Ectodermal cell (in vitro differentiated cells): ENCODE measurements around the gene SSX4B.
"Not testable (repeated sequence)": the region's sequence is repeated elsewhere in the genome, so short reads cannot be mapped to it uniquely, and the experiment has no call there.

ENCODE experiments used
- H3K27ac ChIP-seq: 2 replicates; pipeline ENCODE4 v1.7.0; 2013; ENCODE audit warnings: mild to moderate bottlenecking, low read depth, low read length; ENCODE audit not compliant: insufficient read depth, poor library complexity, severe bottlenecking
- H3K27me3 ChIP-seq: 2 replicates; pipeline ENCODE4 v1.7.0; 2013; ENCODE audit warnings: mild to moderate bottlenecking, low read length; ENCODE audit not compliant: insufficient read depth, control insufficient read depth, poor library complexity, severe bottlenecking
- H3K36me3 ChIP-seq: one replicate; pipeline ENCODE4 v1.7.0; 2013; ENCODE audit warnings: low read length; ENCODE audit not compliant: control insufficient read depth, insufficient read depth
- H3K4me1 ChIP-seq: one replicate; pipeline ENCODE4 v1.7.0; 2013; ENCODE audit warnings: low read length; ENCODE audit not compliant: control insufficient read depth, insufficient read depth
- H3K4me3 ChIP-seq: 2 replicates; pipeline ENCODE4 v1.7.0; 2013; ENCODE audit warnings: low read depth, low read length, control low read depth; ENCODE audit not compliant: insufficient read depth
- H3K9me3 ChIP-seq: 2 replicates; pipeline ENCODE4 v1.7.0; 2013; ENCODE audit warnings: mild to moderate bottlenecking, low read length, moderate library complexity; ENCODE audit not compliant: control insufficient read depth
- WGBS, 2 experiments: methylation state at CpG; one replicate each; pipeline ENCODE4 v1.1.7; 2013; ENCODE audit warnings: missing lambda C conversion rate in 2 of 2; 5-methylcytosine and 5-hydroxymethylcytosine counted together

Gene SSX4B

DNA sequence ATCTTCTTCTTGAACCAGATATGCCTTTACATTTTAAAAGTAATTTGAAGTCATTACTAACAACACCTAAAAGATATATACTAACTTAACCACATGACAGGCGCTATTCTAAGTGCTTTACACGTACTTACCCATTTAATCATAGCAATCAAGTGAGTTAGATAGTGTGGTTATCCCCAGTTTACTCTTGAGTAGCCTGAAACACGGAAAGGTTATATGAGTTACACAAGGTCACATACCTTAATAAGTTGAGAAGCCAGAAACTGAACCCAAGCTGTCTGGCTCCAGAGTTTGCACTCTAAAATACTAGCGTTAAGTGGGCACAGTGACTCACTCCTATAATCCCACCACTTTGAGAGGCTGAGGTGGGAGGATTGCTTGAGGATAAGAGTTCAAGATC is 18.4 kb upstream of the SSX4B start:
- WGBS, 2 experiments, result 83 to 95% methylated on average over 1 to 3 of the region's 4 CpGs
- not testable (repeated sequence) for H3K27me3 ChIP-seq, H3K4me1 ChIP-seq, H3K36me3 ChIP-seq, H3K27ac ChIP-seq, H3K9me3 ChIP-seq, H3K4me3 ChIP-seq

GRCh38 chrX:48429606-48430005 is 17.8 kb upstream of the SSX4B start:
- WGBS, 2 experiments, result 71 to 81% methylated on average over 5 of the region's 5 CpGs

GRCh38 chrX:48427027-48427716 is 15.4 kb upstream of the SSX4B start:
- H3K4me1 ChIP-seq, H3K27ac ChIP-seq, H3K4me3 ChIP-seq, H3K9me3 ChIP-seq, H3K27me3 ChIP-seq, H3K36me3 ChIP-seq: not testable (repeated sequence)
- WGBS, 2 experiments, result no CpG with 5 or more reads among the region's 12 CpGs

More at GRCh38 chrX:48429606-48430005, 17.8 kb upstream of the SSX4B start:
- H3K9me3 ChIP-seq, H3K4me3 ChIP-seq, H3K36me3 ChIP-seq, H3K4me1 ChIP-seq, H3K27ac ChIP-seq, H3K27me3 ChIP-seq: not testable (repeated sequence)

DNA sequence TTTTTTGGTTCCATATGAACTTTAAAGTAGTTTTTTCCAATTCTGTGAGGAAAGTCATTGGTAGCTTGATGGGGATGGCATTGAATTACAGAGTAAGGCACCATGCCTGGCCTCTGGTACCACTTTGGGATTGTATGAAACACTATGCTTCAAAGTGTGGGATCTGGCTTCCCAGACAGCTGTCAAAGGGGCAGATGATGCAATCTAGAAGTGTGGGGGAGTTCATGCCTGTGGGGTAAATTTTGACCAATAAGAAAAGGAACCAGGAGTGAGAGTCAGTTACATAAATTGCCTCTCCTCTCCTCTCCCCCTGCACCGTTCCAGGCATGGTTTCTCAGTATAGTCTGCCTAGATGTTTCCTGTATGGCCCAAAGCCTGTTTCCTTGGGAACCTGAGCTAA is 13.9 kb downstream of the SSX4B start:
- 83 to 86% methylated on average over 1 of the region's 1 CpG for WGBS, 2 experiments
- H3K9me3 ChIP-seq, H3K36me3 ChIP-seq, H3K4me3 ChIP-seq, H3K27me3 ChIP-seq, H3K4me1 ChIP-seq, H3K27ac ChIP-seq: not testable (repeated sequence)

GRCh38 chrX:48396931-48397330 is 14.8 kb downstream of the SSX4B start:
- not testable (repeated sequence) for H3K27ac ChIP-seq, H3K27me3 ChIP-seq, H3K36me3 ChIP-seq, H3K4me1 ChIP-seq, H3K9me3 ChIP-seq, H3K4me3 ChIP-seq
- 100% methylated on average over 1 of the region's 2 CpGs for WGBS, 2 experiments

GRCh38 chrX:48383239-48383638 is 28.5 kb downstream of the SSX4B start, which contains the start of gene SSX4:
TSS of gene SSX4 (plus strand) at chrX:48383539. CDS start at chrX:48384054, 515 bp downstream.
- WGBS, 2 experiments, result no CpG with 5 or more reads among the region's 16 CpGs
- H3K4me3 ChIP-seq, H3K4me1 ChIP-seq, H3K9me3 ChIP-seq, H3K27ac ChIP-seq, H3K36me3 ChIP-seq, H3K27me3 ChIP-seq: not testable (repeated sequence)

GRCh38 chrX:48370408-48370807 is 41.4 kb downstream of the SSX4B start:
- WGBS, 2 experiments, result no CpG with 5 or more reads among the region's 8 CpGs
- not testable (repeated sequence) for H3K4me3 ChIP-seq

GRCh38 chrX:48367717-48368408 is 43.9 kb downstream of the SSX4B start:
- no CpG with 5 or more reads among the region's 12 CpGs for WGBS, 2 experiments
- not testable (repeated sequence) for H3K27ac ChIP-seq, H3K9me3 ChIP-seq, H3K36me3 ChIP-seq, H3K4me1 ChIP-seq, H3K27me3 ChIP-seq, H3K4me3 ChIP-seq

More at GRCh38 chrX:48370408-48370807, 41.4 kb downstream of the SSX4B start:
- not testable (repeated sequence) for H3K9me3 ChIP-seq, H3K27me3 ChIP-seq, H3K27ac ChIP-seq, H3K4me1 ChIP-seq, H3K36me3 ChIP-seq

- H3K36me3 ChIP-seq, H3K4me1 ChIP-seq, H3K27ac ChIP-seq, H3K27me3 ChIP-seq, H3K9me3 ChIP-seq, H3K4me3 ChIP-seq: not testable (repeated sequence)
- 80 to 88% methylated on average over 5 of the region's 6 CpGs for WGBS, 2 experiments
These were observed 52.5 kb downstream of the SSX4B start for GRCh38 chrX:48359281-48359680.

DNA sequence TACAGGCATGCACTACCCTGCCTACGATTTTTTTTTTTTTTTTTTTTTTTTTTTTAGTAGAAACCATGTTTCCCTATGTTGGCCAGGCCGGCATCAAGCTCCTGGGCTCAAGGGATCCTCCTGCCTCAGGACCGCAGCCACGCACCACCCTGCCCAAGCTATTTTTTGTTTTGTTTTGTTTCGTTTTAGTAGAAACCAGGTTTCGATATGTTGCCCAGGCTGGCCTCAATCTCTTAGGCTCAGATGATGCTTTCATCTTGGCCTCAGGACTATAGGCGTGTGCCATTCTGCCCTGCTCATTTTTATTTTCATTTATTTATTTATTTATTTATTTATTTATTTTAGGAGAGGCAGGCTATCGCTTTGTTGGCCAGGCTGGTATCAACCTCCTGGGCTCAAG is 54.1 kb downstream of the SSX4B start:
- Histone ChIP-seq H3K27ac (no peak overlapping the region), H3K9me3 (no peaks in the 10 kb centered on the region), H3K4me3 (no peak overlapping the region), H3K4me1 (no peaks in the 10 kb centered on the region), H3K36me3 (no peaks in the 10 kb centered on the region), H3K27me3 (no peaks in the 10 kb centered on the region)
- WGBS, 2 experiments, result 94 to 96% methylated on average over 6 to 7 of the region's 8 CpGs
